GM12878 (cell line): ENCODE results near the gene MUC7. TPM values are rescaled to one million over a fixed set of nuclear protein-coding genes. Genes with fewer than 3 reads are reported as not detected.

ENCODE experiments used
- ATAC-seq: fragments of 200-7000 bp; cut with Tn5 transposase; 3 replicates; pipeline ENCODE4 v1.9.1; 2020; ENCODE audit warnings: mild to moderate bottlenecking, moderate library complexity
- BruUV-seq: library from RNA; stranded (reverse); fragments of 400-500 nt; replicated peaks from 2 replicates; lab custom pipeline; 2021; lab: Mats Ljungman, UMichigan
- CTCF ChIA-PET: fragments of 300-600 bp; sonication (Branson Sonifier 250); formaldehyde crosslinking; extraction: SDS; loops from one replicate; lab custom pipeline; 2021; ENCODE audit warnings: inconsistent platforms; lab: Yijun Ruan, JAX
- POLR2A ChIA-PET: fragments of 350-600 bp; formaldehyde crosslinking; extraction: SDS; loops from one replicate; lab custom pipeline; 2021; ENCODE audit warnings: inconsistent platforms; lab: Charles Lee
- RAD21 ChIA-PET: fragments of 300-600 bp; sonication (Branson Sonifier 250); formaldehyde crosslinking; loops from one replicate; lab custom pipeline; 2023; ENCODE audit warnings: antibody characterized with exemption; ENCODE audit not compliant: unreplicated experiment; lab: Charles Lee
- SMC1A ChIA-PET: fragments of 300-600 bp; sonication (Branson Sonifier 250); formaldehyde crosslinking; loops from one replicate; lab custom pipeline; 2023; ENCODE audit not compliant: unreplicated experiment, uncharacterized antibody; lab: Charles Lee
- DNase-seq: peaks from one replicate; pipeline ENCODE4 v3.0.0-alpha.2; 2011; ENCODE audit warnings: low read depth, low spot score
- FAIRE-seq: peaks from 3 replicates; lab custom pipeline; 2011; peaks lifted over from hg19 to GRCh38; lab: Jason Lieb, UNC
- H2AFZ ChIP-seq: 2 replicates; pipeline ENCODE4 v1.6.0; 2011; ENCODE audit warnings: low read depth, low read length, control low read depth; ENCODE audit not compliant: control insufficient read depth
- H3K27ac ChIP-seq: 2 replicates; pipeline ENCODE4 v1.5.1; 2011; ENCODE audit warnings: control low read depth; ENCODE audit not compliant: control insufficient read depth, insufficient read depth
- H3K27me3 ChIP-seq, 2 experiments: replicated peaks in 1 of 2; 2 replicates each; pipeline versions ENCODE4 v1.6.0 to v1.6.1; 2011; ENCODE audit warnings: low read length in 1 of 2; ENCODE audit not compliant: control insufficient read depth in 2 of 2, insufficient read depth in 2 of 2
- H3K36me3 ChIP-seq, 2 experiments: 2 replicates each; pipeline ENCODE4 v1.5.1; 2011; ENCODE audit warnings: low read length in 1 of 2; ENCODE audit not compliant: control insufficient read depth in 2 of 2, insufficient read depth in 2 of 2
- H3K4me1 ChIP-seq: 2 replicates; pipeline ENCODE4 v1.6.1; 2011; ENCODE audit warnings: mild to moderate bottlenecking, low read length, moderate library complexity, mixed read lengths; ENCODE audit not compliant: control insufficient read depth, insufficient read depth
- H3K4me2 ChIP-seq: 2 replicates; pipeline ENCODE4 v1.6.0; 2011; ENCODE audit warnings: control low read depth; ENCODE audit not compliant: control insufficient read depth, insufficient read depth
- H3K4me3 ChIP-seq: fragments of 200-600 bp; sonication (generic); 2 replicates; pipeline ENCODE4 v1.5.1; 2016
- H3K79me2 ChIP-seq: 2 replicates; pipeline ENCODE4 v1.6.0; 2011; ENCODE audit warnings: low read length; ENCODE audit not compliant: control insufficient read depth, insufficient read depth
- H3K9ac ChIP-seq: 2 replicates; pipeline ENCODE4 v1.8.0; 2011; ENCODE audit warnings: low read length, control low read depth, mixed read lengths; ENCODE audit not compliant: control insufficient read depth, insufficient read depth
- H3K9me3 ChIP-seq: replicated peaks from 3 replicates; pipeline ENCODE4 v1.5.1; 2011; ENCODE audit warnings: mild to moderate bottlenecking, low read length; ENCODE audit not compliant: control insufficient read depth, insufficient read depth
- H4K20me1 ChIP-seq: 2 replicates; pipeline ENCODE4 v1.6.0; 2011; ENCODE audit not compliant: control insufficient read depth, insufficient read depth
- EGR1 ChIP-seq, 2 experiments: IDR thresholded peaks; 1 replicate in 1 of 2; 2 replicates in 1 of 2; pipeline ENCODE4 v1.6.1; 2011 to 2012; ENCODE audit warnings: low read depth in 2 of 2, low read length in 2 of 2, borderline replicate concordance in 1 of 2, mild to moderate bottlenecking in 1 of 2, moderate library complexity in 1 of 2
- FOXM1 ChIP-seq: IDR thresholded peaks from 2 replicates; pipeline ENCODE4 v1.6.1; 2012; ENCODE audit warnings: low read depth, mild to moderate bottlenecking, inconsistent platforms, low read length, moderate library complexity
- NR2C1 ChIP-seq: fragments of 450-650 bp; IDR thresholded peaks from 2 replicates; pipeline ENCODE4 v1.6.1; 2017; ENCODE audit warnings: antibody characterized with exemption, mild to moderate bottlenecking, moderate library complexity
- RELA ChIP-seq: fragments of 450-650 bp; IDR thresholded peaks from 2 replicates; pipeline ENCODE4 v1.8.0; 2014; ENCODE audit warnings: borderline replicate concordance; ENCODE audit not compliant: partially characterized antibody
- STAT1 ChIP-seq: fragments of 450-650 bp; conservative IDR thresholded peaks from 2 replicates; pipeline ENCODE4 v1.6.1; 2014; ENCODE audit warnings: antibody characterized with exemption, mild to moderate bottlenecking
- SUPT20H ChIP-seq: IDR thresholded peaks from 2 replicates; pipeline ENCODE4 v1.6.1; 2011; ENCODE audit warnings: low read depth, mild to moderate bottlenecking, low read length, moderate library complexity, borderline replicate concordance; ENCODE audit not compliant: control insufficient read depth
- WGBS: methylation state at CpG from one replicate; pipeline ENCODE4 v1.1.6; 2016; ENCODE audit warnings: low lambda C conversion rate; ENCODE audit not compliant: insufficient replicate concordance, insufficient coverage; ENCODE audit errors: missing lambda C conversion rate; 5-methylcytosine and 5-hydroxymethylcytosine counted together
- in situ Hi-C: fragments of 300-500 bp; cut with MboI; formaldehyde crosslinking; loops from 9 replicates; pipeline ENCODE4 v1.14.3; 2018; ENCODE audit warnings: mixed read lengths
- intact Hi-C: fragments of 100-400 bp; cut with micrococcal nuclease; formaldehyde crosslinking; loops from one replicate; pipeline ENCODE4 v1.14.2; 2022; ENCODE audit not compliant: unreplicated experiment
- polyA plus RNA-seq, 11 experiments: library from polyadenylated mRNA; depleted of rRNA in 4 of 11; unstranded in 6 of 11; stranded (reverse) in 5 of 11; fragments of >200 nt; fragmentation: Nextera tagmentation in 4 of 11; fragmentation: Illumina TruSeq in 1 of 11; extraction: Ambion mirVana in 4 of 11; extraction: Trizol in 1 of 11; gene quantifications; 1 replicate in 1 of 11; 2 replicates in 10 of 11; pipeline versions ENCODE4 v1.2.1 to v1.2.3, GENCODE V29; 2011 to 2016; ENCODE audit warnings: inconsistent platforms in 2 of 11, missing spikeins in 2 of 11, low read depth in 1 of 11
- total RNA-seq, 4 experiments: library from RNA; depleted of rRNA in 3 of 4; stranded (reverse); fragments of >200 nt in 3 of 4; fragmentation: Illumina TruSeq in 1 of 4; extraction: Trizol in 1 of 4; gene quantifications; 2 replicates each; pipeline versions ENCODE4 v1.2.1 to v1.2.3, GENCODE V29; 2013 to 2021
- TF ChIP-seq, protein P1 (sequence below): fragments of 450-650 bp; formaldehyde crosslinking; IDR thresholded peaks from 2 replicates; pipeline ENCODE4 v1.4.0; 2022; ENCODE audit warnings: mild to moderate bottlenecking, moderate library complexity

MUC7 gene
- total and polyA plus RNA-seq, 10 of the 15 experiments (the other 5 are each of a cell fraction or from before 2014, with no cell fraction given), result not detected

DNA sequence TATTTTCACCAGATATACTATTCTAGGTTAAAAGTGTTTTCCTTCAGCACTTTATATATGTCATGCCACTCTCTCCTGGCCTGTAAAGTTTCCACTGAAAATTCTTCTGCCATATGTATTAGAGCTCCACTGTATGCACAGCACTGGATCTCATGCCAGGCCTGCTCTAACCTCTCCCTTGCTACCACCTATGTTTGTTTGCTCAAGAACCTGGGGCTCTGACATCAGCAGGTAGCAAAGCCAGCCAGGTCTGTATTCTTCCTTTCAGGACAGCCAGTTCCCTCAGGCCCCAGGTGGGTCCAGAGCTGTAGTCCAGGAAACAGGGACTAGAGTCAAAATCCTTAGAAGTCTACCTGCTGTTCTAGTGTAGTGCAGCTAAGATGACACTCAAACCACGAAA is 19.1 kb upstream of the MUC7 start:
- FAIRE-seq, result no peak
- no peak for DNase-seq
- BruUV-seq, result no TSS peak
- ChIA-PET SMC1A (interaction anchor here (0.8 to 1.0 kb wide), 2 partner anchors 37 to 65 kb away, joined by 3 read pairs; no protein-coding TSS in a partner anchor), RAD21 (no interaction called here), CTCF (no interaction called here), POLR2A (no interaction called here)
- TF ChIP-seq RELA, result no peak
- TF ChIP-seq EGR1 (IDR thresholded peaks at IDR 0.05; ENCODE audit: borderline replicate concordance in 1 of 2, low read depth in 2 of 2, low read length in 2 of 2), result no peak
- TF ChIP-seq, protein P1, sequence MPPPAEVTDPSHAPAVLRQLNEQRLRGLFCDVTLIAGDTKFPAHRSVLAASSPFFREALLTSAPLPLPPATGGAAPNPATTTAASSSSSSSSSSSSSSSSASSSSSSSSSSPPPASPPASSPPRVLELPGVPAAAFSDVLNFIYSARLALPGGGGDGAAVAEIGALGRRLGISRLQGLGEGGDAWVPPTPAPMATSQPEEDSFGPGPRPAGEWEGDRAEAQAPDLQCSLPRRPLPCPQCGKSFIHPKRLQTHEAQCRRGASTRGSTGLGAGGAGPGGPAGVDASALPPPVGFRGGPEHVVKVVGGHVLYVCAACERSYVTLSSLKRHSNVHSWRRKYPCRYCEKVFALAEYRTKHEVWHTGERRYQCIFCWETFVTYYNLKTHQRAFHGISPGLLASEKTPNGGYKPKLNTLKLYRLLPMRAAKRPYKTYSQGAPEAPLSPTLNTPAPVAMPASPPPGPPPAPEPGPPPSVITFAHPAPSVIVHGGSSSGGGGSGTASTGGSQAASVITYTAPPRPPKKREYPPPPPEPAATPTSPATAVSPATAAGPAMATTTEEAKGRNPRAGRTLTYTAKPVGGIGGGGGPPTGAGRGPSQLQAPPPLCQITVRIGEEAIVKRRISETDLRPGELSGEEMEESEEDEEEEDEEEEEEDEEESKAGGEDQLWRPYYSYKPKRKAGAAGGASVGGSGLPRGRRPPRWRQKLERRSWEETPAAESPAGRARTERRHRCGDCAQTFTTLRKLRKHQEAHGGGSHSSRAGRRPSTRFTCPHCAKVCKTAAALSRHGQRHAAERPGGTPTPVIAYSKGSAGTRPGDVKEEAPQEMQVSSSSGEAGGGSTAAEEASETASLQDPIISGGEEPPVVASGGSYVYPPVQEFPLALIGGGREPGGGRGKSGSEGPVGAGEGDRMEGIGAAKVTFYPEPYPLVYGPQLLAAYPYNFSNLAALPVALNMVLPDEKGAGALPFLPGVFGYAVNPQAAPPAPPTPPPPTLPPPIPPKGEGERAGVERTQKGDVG (CRISPR knock-in tag), result no peak
- no peak for TF ChIP-seq STAT1
- no peak for TF ChIP-seq SUPT20H
- TF ChIP-seq NR2C1, result no peak
- TF ChIP-seq FOXM1, result no peak
- H3K4me2 ChIP-seq, result no peak overlapping the region
- H3K9me3 ChIP-seq, result no peaks in the 10 kb centered on the region; the same call in 1 of the 3 replicates
- no peaks in the 10 kb centered on the region for H4K20me1 ChIP-seq
- H3K27ac ChIP-seq, result no peak overlapping the region
- H3K36me3 ChIP-seq, result no peaks in the 10 kb centered on the region
- H3K27me3 ChIP-seq, result no peaks in the 10 kb centered on the region
- H3K79me2 ChIP-seq, result no peaks in the 10 kb centered on the region
- no peak overlapping the region for H3K4me3 ChIP-seq
- in situ Hi-C loops (no loop called here), intact Hi-C loops (no loop called here)
- H3K4me1 ChIP-seq, result no peaks in the 10 kb centered on the region
- ATAC-seq, result no peak
- WGBS, result 0% methylated on average over 1 of the region's 1 CpG
- no peak overlapping the region for H3K9ac ChIP-seq
- no peak overlapping the region for H2AFZ ChIP-seq
